ENCODE results near the gene MVK.

- TF ChIP-seq CTCF (IDR thresholded peaks at IDR 0.05), result no peak
- TF ChIP-seq POLR2A (IDR thresholded peaks at IDR 0.05), result no peak
- TF ChIP-seq POLR2AphosphoS5 (IDR thresholded peaks at IDR 0.05), result no peak
- no peak for TF ChIP-seq EP300 (IDR thresholded peaks at IDR 0.05)
Measured at GRCh38 chr12:109631751-109632150, 58.2 kb downstream of the MVK start.
